ENCODE measurements around the gene SUGP1. TPM values are rescaled to one million over a fixed set of nuclear protein-coding genes. Genes with fewer than 3 reads are reported as not detected.

SUGP1 gene
- total and polyA plus RNA-seq, 2 donors from 2014 or later: 34.7 to 53.1 TPM

GRCh38 chr19:19279062-19279612, 41.2 kb downstream of the SUGP1 start:
- Histone ChIP-seq H3K4me3 (ENCODE audit: low read length in 3 of 3) (no peak overlapping the region), H3K9ac (ENCODE audit: low read length in 3 of 3) (no peak overlapping the region), H3K27ac (ENCODE audit: low read depth in 2 of 2, low read length in 2 of 2) (no peak overlapping the region), H3K36me3 (ENCODE audit: control insufficient read depth in 2 of 3, insufficient read depth in 3 of 3, low read length in 3 of 3) (peaks cover 4 to 45% (median 10%) of the 10 kb centered on the region in 3 donors), H3K27me3 (ENCODE audit: control insufficient read depth, insufficient read depth, low read length) (no peaks in the 10 kb centered on the region), H3K4me1 (ENCODE audit: control insufficient read depth in 2 of 3, insufficient read depth in 2 of 3, low read depth in 1 of 3, low read length in 3 of 3) (peaks cover 0 to 6% (median 5%) of the 10 kb centered on the region in 3 donors), H3K9me3 (ENCODE audit: control insufficient read depth in 2 of 3, insufficient read depth in 1 of 3, low read length in 3 of 3) (no peaks in the 10 kb centered on the region)
- FAIRE-seq (no peak), DNase-seq (no peak)
- TF ChIP-seq CTCF (IDR thresholded peaks at IDR 0.05; ENCODE audit: borderline replicate concordance, extremely low read depth, insufficient read depth): no peak
- intact Hi-C loops (cut with DNase I): no loop called here

GRCh38 chr19:19278315-19278714, 42.0 kb downstream of the SUGP1 start:
- Histone ChIP-seq H3K27ac (ENCODE audit: low read depth in 2 of 2, low read length in 2 of 2) (no peak overlapping the region), H3K4me3 (ENCODE audit: low read length in 3 of 3) (no peak overlapping the region), H3K4me1 (ENCODE audit: control insufficient read depth in 2 of 3, insufficient read depth in 2 of 3, low read depth in 1 of 3, low read length in 3 of 3) (peaks cover 0 to 10% (median 5%) of the 10 kb centered on the region in 3 donors), H3K9me3 (ENCODE audit: control insufficient read depth in 2 of 3, insufficient read depth in 1 of 3, low read length in 3 of 3) (no peaks in the 10 kb centered on the region), H3K27me3 (ENCODE audit: control insufficient read depth, insufficient read depth, low read length) (no peaks in the 10 kb centered on the region), H3K36me3 (ENCODE audit: control insufficient read depth in 2 of 3, insufficient read depth in 3 of 3, low read length in 3 of 3) (peaks cover 0 to 39% (median 10%) of the 10 kb centered on the region in 3 donors), H3K9ac (ENCODE audit: low read length in 3 of 3) (no peak overlapping the region)
- intact Hi-C loops (cut with DNase I): no loop called here
- TF ChIP-seq CTCF (IDR thresholded peaks at IDR 0.05; ENCODE audit: borderline replicate concordance, extremely low read depth, insufficient read depth): no peak
- FAIRE-seq (no peak), DNase-seq (no peak)

- intact Hi-C loops (cut with DNase I): no loop called here
- Histone ChIP-seq H3K9ac (ENCODE audit: low read length in 3 of 3) (no peak overlapping the region), H3K27me3 (ENCODE audit: control insufficient read depth, insufficient read depth, low read length) (no peaks in the 10 kb centered on the region), H3K36me3 (ENCODE audit: control insufficient read depth in 2 of 3, insufficient read depth in 3 of 3, low read length in 3 of 3) (peaks cover 0 to 39% (median 10%) of the 10 kb centered on the region in 3 donors), H3K4me3 (ENCODE audit: low read length in 3 of 3) (no peak overlapping the region), H3K27ac (ENCODE audit: low read depth in 2 of 2, low read length in 2 of 2) (no peak overlapping the region), H3K4me1 (ENCODE audit: control insufficient read depth in 2 of 3, insufficient read depth in 2 of 3, low read depth in 1 of 3, low read length in 3 of 3) (peaks cover 0 to 10% (median 10%) of the 10 kb centered on the region in 3 donors), H3K9me3 (ENCODE audit: control insufficient read depth in 2 of 3, insufficient read depth in 1 of 3, low read length in 3 of 3) (no peaks in the 10 kb centered on the region)
- no peak for TF ChIP-seq CTCF (IDR thresholded peaks at IDR 0.05; ENCODE audit: borderline replicate concordance, extremely low read depth, insufficient read depth)
- no peak for FAIRE-seq
- no peak for DNase-seq
Measured at GRCh38 chr19:19276851-19277250, 43.5 kb downstream of the SUGP1 start.

GRCh38 chr19:19276386-19276785, 43.9 kb downstream of the SUGP1 start:
- H3K4me3 ChIP-seq (ENCODE audit: low read length in 3 of 3): no peak overlapping the region
- H3K36me3 ChIP-seq (ENCODE audit: control insufficient read depth in 2 of 3, insufficient read depth in 3 of 3, low read length in 3 of 3): peaks cover 0 to 34% (median 10%) of the 10 kb centered on the region in 3 donors
- no peaks in the 10 kb centered on the region for H3K27me3 ChIP-seq (ENCODE audit: control insufficient read depth, insufficient read depth, low read length)
- H3K4me1 ChIP-seq (ENCODE audit: control insufficient read depth in 2 of 3, insufficient read depth in 2 of 3, low read depth in 1 of 3, low read length in 3 of 3): peaks cover 0 to 10% (median 10%) of the 10 kb centered on the region in 3 donors
- DNase-seq (no peak), FAIRE-seq (no peak)
- no peak for TF ChIP-seq CTCF (IDR thresholded peaks at IDR 0.05; ENCODE audit: borderline replicate concordance, extremely low read depth, insufficient read depth)
- H3K27ac ChIP-seq (ENCODE audit: low read depth in 2 of 2, low read length in 2 of 2): no peak overlapping the region
- no peak overlapping the region for H3K9ac ChIP-seq (ENCODE audit: low read length in 3 of 3)
- H3K9me3 ChIP-seq (ENCODE audit: control insufficient read depth in 2 of 3, insufficient read depth in 1 of 3, low read length in 3 of 3): no peaks in the 10 kb centered on the region
- intact Hi-C loops (cut with DNase I): no loop called here

Measured in kidney (tissue), 14 donors.